A673 (cell line): Measurements from ENCODE around the gene CFP. TPM values are rescaled to one million over a fixed set of nuclear protein-coding genes. Genes with fewer than 3 reads are reported as not detected.
"Not testable (repeated sequence)": the region's sequence is repeated elsewhere in the genome, so short reads cannot be mapped to it uniquely, and the experiment has no call there.

Source experiments
- Bru-seq: library from RNA; stranded (reverse); fragments of 400-500 nt; gene quantifications from one replicate; lab custom pipeline; 2021; lab: Mats Ljungman, UMichigan
- BruChase-seq, 2 experiments: library from RNA; stranded (reverse); fragments of 400-500 nt; gene quantifications; one replicate each; lab custom pipeline; 2021; lab: Mats Ljungman, UMichigan
- BruUV-seq: library from RNA; stranded (reverse); fragments of 400-500 nt; replicated peaks from 2 replicates; lab custom pipeline; 2021; lab: Mats Ljungman, UMichigan
- CTCF ChIA-PET: fragments of 300-600 bp; sonication (Branson Sonifier 250); formaldehyde crosslinking; loops from one replicate; lab custom pipeline; 2022; ENCODE audit warnings: antibody characterized with exemption; lab: Charles Lee
- POLR2A ChIA-PET: fragments of 300-600 bp; sonication (Branson Sonifier 250); formaldehyde crosslinking; loops from one replicate; lab custom pipeline; 2022; ENCODE audit warnings: antibody characterized with exemption; ENCODE audit not compliant: low non-redundant PET; lab: Charles Lee
- DNase-seq: peaks from one replicate; pipeline ENCODE4 v3.0.0-alpha.2; 2015; ENCODE audit warnings: low spot score
- H3K27ac ChIP-seq: fragments of 200-600 bp; sonication (generic); 2 replicates; pipeline ENCODE4 v1.5.1; 2016; ENCODE audit warnings: mixed run types, low read depth, mild to moderate bottlenecking, mixed read lengths, antibody characterized with exemption, low read length; ENCODE audit not compliant: poor library complexity, severe bottlenecking
- H3K27me3 ChIP-seq: fragments of 200-600 bp; sonication (generic); replicated peaks from 2 replicates; pipeline ENCODE4 v1.6.1; 2017; ENCODE audit warnings: mixed run types, low read depth, mild to moderate bottlenecking, mixed read lengths, antibody characterized with exemption, low read length; ENCODE audit not compliant: insufficient read depth, poor library complexity
- H3K36me3 ChIP-seq: fragments of 200-600 bp; sonication (generic); 2 replicates; pipeline ENCODE4 v1.6.1; 2016; ENCODE audit warnings: mixed run types, mild to moderate bottlenecking, mixed read lengths, antibody characterized with exemption, low read length; ENCODE audit not compliant: insufficient read depth, poor library complexity, severe bottlenecking
- H3K4me1 ChIP-seq: fragments of 200-600 bp; sonication (generic); 2 replicates; pipeline ENCODE4 v1.6.1; 2017; ENCODE audit warnings: mixed run types, mild to moderate bottlenecking, mixed read lengths, antibody characterized with exemption, low read length; ENCODE audit not compliant: insufficient read depth, poor library complexity, severe bottlenecking
- H3K4me3 ChIP-seq: fragments of 200-600 bp; sonication (generic); 2 replicates; pipeline ENCODE4 v1.5.1; 2016; ENCODE audit warnings: low read depth, mixed run types, mild to moderate bottlenecking, mixed read lengths, low read length; ENCODE audit not compliant: poor library complexity, severe bottlenecking
- H3K9me3 ChIP-seq: fragments of 200-600 bp; sonication (generic); 2 replicates; pipeline ENCODE4 v1.6.1; 2016; ENCODE audit warnings: mixed run types, low read depth, mild to moderate bottlenecking, mixed read lengths, antibody characterized with exemption, low read length; ENCODE audit not compliant: poor library complexity, severe bottlenecking
- CTCF ChIP-seq: fragments of 300-800, 200-600 bp; sonication (generic); conservative IDR thresholded peaks from 2 replicates; pipeline ENCODE4 v1.5.1; 2017; ENCODE audit warnings: low read depth, mild to moderate bottlenecking, antibody characterized with exemption, low read length, moderate library complexity, mixed read lengths
- EZH2 ChIP-seq: fragments of 200-600 bp; sonication (generic); IDR thresholded peaks from 2 replicates; pipeline ENCODE4 v1.6.1; 2017; ENCODE audit warnings: borderline replicate concordance, low read depth, mild to moderate bottlenecking, mixed read lengths, antibody characterized with exemption, low read length; ENCODE audit not compliant: poor library complexity, severe bottlenecking
- intact Hi-C: fragments of 100-400 bp; cut with micrococcal nuclease; formaldehyde crosslinking; loops from one replicate; pipeline ENCODE4 v1.10.0; 2022; ENCODE audit not compliant: unreplicated experiment
- long read RNA-seq: library from polyadenylated mRNA; stranded (forward); transcript quantifications from one replicate; pipeline ENCODE4 v2.0.0, GENCODE V29; 2022
- total RNA-seq: library from RNA; stranded (reverse); gene quantifications from 2 replicates; pipeline ENCODE4 v1.2.3, GENCODE V29; 2021

CFP gene
- 1.9 and 2.3 TPM in 2 replicates for total RNA-seq
- Bru-seq, nascent RNA: percentile 35 among the genes with signal in this experiment
- percentile 46 among the genes with signal in this experiment for BruChase-seq, experiment 1, labeled RNA remaining after a 2-hour chase
- BruChase-seq, experiment 2, labeled RNA remaining after a 6-hour chase: percentile 51 among the genes with signal in this experiment
- long read RNA-seq, partial matches to known transcripts: 1 of 2 reads
- long read RNA-seq, other reads (novel, unspliced or antisense): 0 of 2 reads

GRCh38 chrX:47629419-47630200 is at the start of gene CFP:
CFP (minus strand) TSS chrX:47629930; CDS start chrX:47629844, 86 bp downstream.
- Histone ChIP-seq H3K4me1 (no peaks in the 10 kb centered on the region), H3K36me3 (no peaks in the 10 kb centered on the region), H3K9me3 (no peaks in the 10 kb centered on the region), H3K4me3 (no peak within 1 kb of the TSS), H3K27ac (no peak within 1 kb of the TSS), H3K27me3 (no peaks in the 10 kb centered on the region)
- CTCF ChIA-PET: no interaction called here
- no TSS peak for BruUV-seq
- TF ChIP-seq EZH2 (no peak), CTCF (no peak)
- intact Hi-C loops: no loop called here
- POLR2A ChIA-PET: no interaction called here
- DNase-seq: no peak

- H3K36me3 ChIP-seq, CTCF ChIA-PET, DNase-seq, POLR2A ChIA-PET, H3K27ac ChIP-seq, H3K4me1 ChIP-seq, BruUV-seq, H3K4me3 ChIP-seq, H3K9me3 ChIP-seq, H3K27me3 ChIP-seq, intact Hi-C loops: not testable (repeated sequence)
Measured at GRCh38 chrX:47675959-47676859, 46.5 kb upstream of the CFP start.

- Histone ChIP-seq H3K36me3 (no peaks in the 10 kb centered on the region), H3K27me3 (no peaks in the 10 kb centered on the region), H3K4me3 (no peak overlapping the region), H3K27ac (no peak overlapping the region), H3K9me3 (no peaks in the 10 kb centered on the region), H3K4me1 (no peaks in the 10 kb centered on the region)
- intact Hi-C loops: no loop called here
- BruUV-seq: no TSS peak
- POLR2A ChIA-PET: no interaction called here
- CTCF ChIA-PET: no interaction called here
- DNase-seq: no peak
- TF ChIP-seq CTCF: no peak
- no peak for TF ChIP-seq EZH2
Measured at GRCh38 chrX:47674776-47675175, 45.0 kb upstream of the CFP start.

GRCh38 chrX:47665797-47666196 is 36.1 kb upstream of the CFP start:
- CTCF ChIA-PET, BruUV-seq, H3K27me3 ChIP-seq, DNase-seq, POLR2A ChIA-PET, H3K9me3 ChIP-seq, H3K4me1 ChIP-seq, H3K36me3 ChIP-seq, H3K27ac ChIP-seq, intact Hi-C loops, H3K4me3 ChIP-seq: not testable (repeated sequence)
